HT1080 (cell line): ENCODE data around the gene KIF16B. TPM values are rescaled to one million over a fixed set of nuclear protein-coding genes. Genes with fewer than 3 reads are reported as not detected.
"Not testable (repeated sequence)": the region's sequence is repeated elsewhere in the genome, so short reads cannot be mapped to it uniquely, and the experiment has no call there.

ENCODE experiments used
- DNase-seq: peaks from one replicate; pipeline ENCODE4 v3.0.0-alpha.2; 2015; ENCODE audit warnings: low read depth
- total RNA-seq: library from RNA; depleted of rRNA; stranded (reverse); fragments of >200 nt; shearing (Covaris generic); gene quantifications from 2 replicates; pipeline ENCODE4 v1.2.3, GENCODE V29; 2014

The KIF16B gene
- total RNA-seq, 1 experiment from 2014 or later: 1.9 TPM

DNA sequence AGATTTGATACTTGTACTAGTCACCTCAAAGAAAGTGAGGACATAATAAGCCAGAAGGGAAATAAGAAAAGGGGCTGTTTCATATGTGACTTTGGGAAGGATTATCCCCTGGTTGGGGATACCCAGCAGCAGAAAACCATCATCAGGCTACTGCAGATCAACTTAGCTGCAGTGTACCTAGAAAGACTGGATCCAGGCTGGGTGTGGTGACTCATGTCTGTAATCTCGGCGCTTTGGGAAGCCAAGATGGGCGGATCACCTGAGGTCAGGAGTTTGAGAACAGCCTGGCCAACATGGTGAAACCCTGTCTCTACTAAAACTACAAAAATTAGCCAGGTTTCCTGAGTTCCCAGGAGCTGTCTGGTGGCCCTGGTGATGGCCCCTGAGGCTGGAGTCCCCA lies 23.2 kb upstream of the KIF16B start:
- DNase-seq: not testable (repeated sequence)

DNA sequence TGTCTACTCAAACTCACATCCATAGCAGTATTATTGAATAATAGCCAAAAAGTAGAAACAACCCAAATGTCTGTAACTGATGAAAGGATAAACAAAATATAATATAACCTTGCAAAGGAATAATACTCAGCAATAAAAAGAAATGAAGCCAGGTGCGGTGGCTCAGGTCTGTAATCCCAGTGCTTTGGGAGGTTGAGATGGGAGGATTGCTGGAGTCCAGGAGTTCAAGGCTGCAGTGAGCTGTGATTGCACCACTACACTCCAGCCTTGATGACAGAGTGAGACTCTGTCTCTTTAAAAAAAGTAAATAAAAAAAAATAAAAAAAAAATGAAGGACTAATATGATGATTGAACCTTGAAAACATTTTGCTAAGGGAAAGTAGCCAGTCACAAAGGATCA lies 22.1 kb upstream of the KIF16B start:
- DNase-seq: no peak

DNA sequence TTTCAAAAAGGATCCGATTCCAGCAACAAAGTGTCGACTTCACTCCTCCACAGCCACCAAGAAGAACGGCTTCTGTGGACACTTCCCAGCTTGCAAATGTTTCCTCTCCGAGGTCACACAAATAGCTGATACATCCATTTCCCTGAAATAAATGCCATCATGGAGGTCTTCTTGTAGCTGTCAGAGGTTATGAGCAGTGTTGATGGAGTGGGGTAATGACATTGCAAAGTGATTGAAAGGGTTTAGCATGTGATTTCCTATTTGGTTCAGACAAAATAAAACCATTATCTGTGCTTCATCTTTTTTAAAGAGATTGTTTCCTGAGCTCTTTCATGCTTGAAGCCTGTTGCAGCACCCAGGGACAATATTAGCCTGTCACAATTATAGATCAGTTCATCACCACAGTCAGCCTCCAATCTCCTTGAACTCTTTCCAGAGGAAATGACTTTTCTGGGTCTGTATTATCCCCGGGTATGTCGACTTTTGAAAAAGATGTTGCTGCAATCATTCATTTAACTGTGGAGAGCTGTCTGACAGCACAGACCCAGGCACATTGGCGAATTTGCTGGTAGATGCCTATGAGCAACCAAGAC lies 16.9 kb upstream of the KIF16B start:
- no peak for DNase-seq

DNA sequence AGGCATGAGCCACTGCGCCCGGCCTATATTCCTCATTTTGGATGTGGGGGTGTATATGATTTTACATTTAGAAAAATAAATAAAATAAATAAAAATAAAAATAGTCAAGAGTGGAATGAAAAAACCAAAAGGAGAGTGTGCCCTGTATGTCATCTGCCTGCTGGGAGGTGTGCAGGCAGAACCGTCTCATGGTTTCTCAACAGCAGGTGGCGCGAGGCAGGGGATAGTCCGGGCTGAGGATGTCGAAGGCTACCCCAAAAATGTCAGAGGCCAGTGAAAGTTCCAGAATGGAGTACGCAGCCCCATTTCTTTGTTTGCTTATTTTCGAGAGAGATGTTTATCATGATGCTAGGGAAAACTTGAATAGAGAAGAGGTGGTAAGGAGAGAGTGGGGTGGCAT lies 16.4 kb upstream of the KIF16B start:
- no peak for DNase-seq

DNA sequence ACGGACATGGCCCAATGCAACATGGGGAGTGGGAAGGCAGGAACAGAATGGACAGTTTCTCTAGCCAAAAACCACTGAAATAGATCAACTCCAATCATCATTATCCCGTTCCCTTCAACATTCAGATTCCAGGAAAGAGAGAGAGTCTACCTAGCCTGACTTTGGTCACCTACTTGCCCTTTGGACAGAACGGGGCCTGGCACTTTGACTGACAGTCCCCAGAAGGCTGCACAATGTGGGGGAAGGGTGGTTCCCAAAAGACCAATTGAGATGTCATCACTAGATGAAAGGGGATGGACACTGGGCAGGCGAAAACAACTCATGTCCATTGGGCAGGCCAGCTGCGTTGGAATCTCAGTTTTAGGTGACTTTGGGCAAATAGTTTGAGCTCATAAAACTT lies 15.0 kb upstream of the KIF16B start:
- no peak for DNase-seq

DNA sequence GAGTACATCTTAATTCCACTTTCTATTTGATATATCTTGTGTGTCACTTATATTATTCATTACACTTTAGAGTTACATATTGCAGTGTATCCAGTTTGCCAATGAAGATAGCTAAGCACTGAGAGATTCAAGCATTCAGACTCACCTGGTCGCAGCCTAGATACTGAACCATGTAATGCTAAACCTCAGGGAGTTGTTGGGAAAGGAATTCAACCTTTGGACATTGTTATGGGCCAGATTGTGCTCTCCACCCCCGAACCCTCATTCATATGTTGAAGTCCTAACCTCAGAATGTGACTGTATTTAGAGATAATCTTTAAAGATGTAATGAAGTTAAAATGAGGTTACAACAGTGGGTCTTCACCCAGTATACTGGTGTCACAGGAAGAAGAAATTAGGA lies 13.8 kb upstream of the KIF16B start:
- no peak for DNase-seq

DNA sequence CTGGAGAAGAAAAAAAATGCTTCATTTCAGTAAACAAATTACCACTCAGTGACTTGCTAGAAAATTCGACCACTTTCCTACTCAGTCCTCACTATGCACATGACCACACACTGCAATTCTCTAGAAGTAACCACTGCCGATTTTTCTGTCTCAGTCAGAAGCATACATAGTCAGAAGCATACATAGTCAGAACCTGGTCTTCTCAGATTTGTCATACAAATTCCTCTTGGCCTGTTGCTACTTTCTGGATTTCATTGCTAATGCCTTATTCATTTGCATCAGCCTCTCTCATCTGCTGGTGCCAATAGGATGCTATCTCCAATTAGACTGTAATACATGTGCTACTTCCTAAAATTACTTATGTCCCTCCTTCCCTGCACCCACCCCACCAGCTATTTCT lies 10.2 kb upstream of the KIF16B start:
- no peak for DNase-seq

DNA sequence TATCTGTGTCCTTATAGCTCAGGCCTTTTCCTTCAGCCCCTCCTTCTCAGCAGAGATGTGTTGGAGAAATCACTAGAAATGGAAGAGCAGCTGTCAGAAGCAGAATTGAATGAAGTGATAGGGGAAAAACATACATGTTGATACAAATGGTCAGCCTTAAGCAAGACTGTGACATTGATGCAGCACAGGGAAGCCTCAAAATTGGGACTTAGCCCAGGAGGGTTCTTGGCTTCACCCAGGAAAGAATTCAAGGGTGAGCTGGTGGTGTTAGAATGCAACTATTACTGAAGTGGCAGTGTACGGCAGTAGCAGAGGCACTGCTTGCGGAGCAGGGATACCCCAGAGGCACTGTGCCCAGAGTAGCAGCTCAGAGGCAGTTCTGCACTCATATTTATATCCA lies 8.0 kb upstream of the KIF16B start:
- DNase-seq: no peak

DNA sequence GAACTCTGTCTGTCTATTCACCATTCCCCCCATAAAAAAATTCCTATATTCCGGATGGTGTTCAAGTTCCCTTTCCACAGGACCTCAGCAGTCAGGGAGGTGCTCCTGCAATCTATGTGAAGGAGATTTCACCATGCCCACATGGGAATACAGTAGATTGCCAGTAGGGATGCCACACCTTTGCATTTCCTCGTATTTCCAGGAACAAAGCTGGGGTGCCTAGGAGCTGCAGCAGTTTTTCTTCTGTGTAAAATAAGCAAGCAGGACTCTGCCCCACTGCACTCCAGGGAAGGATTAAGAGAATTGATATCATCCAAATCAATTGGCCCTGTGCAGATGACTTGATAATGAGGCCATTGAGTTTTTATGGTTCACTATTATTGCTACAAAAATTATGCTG lies 7.4 kb upstream of the KIF16B start:
- DNase-seq: no peak

DNA sequence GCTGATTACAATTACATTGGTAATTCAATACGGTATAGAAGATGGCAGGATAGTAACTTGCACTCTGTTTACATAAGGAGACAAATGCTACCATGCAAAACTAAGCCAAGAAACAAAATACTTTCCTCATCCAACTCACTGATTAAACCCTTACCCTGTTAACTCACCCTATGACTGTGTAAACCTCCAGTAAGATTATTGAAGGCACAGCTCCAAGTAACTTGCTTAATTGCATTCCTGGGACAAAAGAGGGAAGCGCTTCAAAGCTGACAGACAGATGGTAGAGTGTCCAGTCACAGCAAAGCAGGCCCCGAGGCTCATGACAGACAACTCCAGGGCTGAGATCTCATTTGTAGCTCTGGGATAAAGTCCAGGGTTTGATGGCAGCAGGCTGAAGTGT lies 6.9 kb upstream of the KIF16B start:
- no peak for DNase-seq

DNA sequence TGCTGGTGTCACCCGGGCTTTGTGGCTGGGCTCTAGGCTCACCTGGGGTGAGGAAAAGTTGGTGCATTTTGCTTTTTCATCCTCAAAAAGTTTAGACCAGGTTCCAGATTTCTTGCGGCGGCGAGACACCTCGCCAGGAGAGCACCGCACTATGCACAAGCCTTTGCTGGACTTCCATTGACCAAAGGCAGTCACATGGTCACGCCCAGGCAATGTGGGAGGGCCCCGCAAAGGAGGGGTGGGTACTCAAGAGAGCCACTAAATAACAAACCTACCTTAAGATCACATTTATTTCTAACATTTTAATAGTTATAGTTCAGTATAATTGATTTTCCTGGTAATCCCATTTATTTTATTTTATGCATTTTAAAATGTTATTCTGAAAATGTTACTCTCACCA lies 3.0 kb upstream of the KIF16B start:
- no peak for DNase-seq

DNA sequence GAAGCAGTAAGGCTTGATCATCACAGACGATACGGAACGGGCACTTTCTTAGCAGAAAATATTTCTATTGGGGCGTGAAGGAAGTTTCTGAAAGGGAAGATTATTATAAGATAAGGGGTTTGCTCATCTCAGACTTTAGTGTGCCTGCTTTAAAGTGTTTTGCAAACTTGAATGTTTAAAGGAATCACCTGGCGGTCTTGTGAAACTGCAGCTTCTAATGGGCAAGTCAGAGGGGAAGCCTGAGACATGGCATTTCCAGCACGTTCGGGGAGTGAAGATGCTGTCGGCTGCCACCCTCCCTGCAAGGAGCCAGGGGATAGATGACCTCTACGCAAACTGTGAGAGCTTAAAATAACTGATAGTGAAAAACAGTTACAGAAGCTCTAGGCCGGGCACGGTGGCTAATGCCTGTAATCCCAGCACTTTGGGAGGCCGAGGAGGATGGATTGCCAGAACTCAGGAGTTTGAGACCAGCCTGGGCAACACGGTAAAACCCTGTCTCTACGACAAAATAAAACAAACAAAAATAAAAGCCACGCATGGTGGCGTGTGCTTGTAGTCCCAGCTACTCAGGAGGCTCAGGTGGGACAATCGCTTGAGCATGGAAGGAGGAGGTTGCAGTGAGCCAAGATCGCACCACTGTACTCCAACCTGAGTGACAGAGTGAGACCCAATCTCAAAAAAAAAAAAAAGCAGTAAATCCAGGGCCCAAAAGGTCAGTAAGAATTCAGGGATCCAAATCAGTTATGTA lies 2.3 kb upstream of the KIF16B start:
- no peak for DNase-seq

DNA sequence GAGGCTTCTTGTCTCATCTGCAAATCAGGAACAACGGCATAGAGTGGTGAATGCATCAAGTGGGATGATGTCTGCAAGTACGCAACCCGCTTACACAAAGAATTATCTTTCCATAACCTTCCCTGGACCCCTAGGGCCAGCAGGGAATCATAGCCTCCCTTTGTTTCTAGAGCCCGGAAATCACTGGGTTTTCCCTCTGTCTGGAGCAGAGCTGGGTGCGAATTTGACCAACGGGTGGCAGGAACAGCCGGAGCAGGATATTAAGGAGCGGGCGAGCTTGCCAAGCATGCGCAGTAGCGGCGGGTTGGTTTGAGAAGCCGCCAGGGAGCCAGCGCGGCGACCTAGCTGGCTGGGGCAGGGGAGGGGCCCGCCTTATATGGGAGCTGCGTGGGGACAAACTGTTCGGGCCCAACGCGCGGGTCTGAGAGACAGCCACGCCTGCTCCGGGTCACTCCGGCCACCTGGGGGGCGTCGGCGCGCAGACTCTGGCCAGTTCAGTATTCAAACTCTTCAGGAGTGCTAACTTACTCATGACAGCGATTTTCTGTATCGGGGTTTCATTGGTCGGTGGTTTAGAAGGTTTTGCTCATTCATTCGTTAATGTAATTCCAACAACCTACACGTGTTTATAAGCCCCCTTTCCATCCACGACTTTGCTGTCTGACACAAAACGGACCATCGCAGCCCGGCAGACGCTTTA lies 1.6 kb upstream of the KIF16B start:
- no peak for DNase-seq

DNA sequence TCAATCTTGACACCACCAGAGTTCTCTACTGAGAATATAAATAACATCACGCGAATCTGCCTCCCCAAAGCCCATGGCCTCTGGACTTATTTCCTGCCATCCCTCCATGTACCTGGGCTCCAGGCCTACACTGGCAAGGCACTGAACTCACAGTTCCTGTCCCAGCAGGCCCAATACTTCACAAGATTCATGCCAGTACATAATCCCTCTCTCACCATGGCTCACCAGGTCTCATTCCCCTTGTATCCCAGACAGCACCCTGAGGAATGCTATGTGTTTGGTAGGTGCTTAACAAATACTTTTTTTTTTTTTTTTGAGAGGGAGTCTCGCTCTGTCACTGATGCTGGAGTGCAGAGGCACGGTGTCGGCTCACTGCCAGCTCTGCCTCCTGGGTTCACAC lies 1.9 kb downstream of the KIF16B start:
- DNase-seq: no peak

DNA sequence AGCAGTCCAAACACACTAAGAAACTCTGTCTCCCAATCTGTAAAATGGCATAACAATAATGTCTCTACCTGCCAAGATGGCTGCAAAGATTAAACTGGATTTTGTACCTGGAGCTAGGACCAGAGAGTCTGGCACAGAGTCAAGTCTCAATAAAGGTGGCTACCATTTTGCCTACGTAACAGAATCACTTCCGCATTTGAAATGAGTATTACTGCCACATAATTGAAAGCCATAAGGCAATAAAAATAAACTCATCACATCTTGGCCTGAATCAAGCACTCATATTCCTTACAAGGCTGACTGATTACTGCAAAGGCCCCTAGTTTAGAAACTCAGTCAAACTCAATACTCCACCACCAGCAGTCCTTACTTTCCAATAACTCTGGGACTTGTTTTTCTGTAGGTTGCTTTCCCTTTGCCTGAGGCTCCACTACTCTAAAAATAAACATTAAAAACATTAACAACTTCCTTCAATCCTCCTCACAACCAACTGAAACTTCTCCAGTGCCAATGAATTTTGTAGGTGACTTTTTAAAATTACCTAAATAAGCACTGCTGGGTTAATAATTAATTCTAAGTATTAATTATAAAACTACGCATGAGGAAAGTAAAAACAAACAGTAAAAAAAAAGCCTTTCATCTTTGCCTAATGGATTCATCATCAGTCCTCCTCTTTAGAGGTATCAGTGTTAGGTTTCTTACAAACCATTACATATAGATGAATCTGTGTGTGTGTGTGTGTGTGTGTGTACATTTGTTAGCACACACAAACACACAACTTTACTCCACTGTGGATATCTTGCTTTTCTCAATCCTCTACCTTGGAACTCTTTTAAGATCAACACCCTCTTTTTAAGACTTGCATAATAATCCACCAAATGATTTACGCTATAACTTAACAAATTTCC lies 3.7 kb downstream of the KIF16B start:
- no peak for DNase-seq

DNA sequence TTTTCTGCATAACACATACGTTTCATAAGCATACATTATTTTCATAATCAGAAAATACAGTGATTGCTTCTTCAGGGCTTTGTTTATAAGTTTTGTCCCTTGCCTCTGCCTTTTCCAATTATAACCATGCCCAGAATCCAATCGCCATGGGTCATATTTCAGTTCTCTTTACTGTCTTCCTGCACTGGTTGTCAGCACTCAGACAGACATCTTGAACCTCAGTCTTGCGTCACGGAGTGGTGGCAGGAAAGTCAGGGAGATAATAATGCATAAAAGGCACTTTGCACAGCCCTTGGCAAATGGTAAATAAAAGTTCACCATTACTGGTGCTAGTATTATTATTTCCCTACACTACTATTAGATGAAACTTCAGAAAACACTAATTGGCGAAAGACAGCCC lies 7.2 kb downstream of the KIF16B start:
- no peak for DNase-seq

DNA sequence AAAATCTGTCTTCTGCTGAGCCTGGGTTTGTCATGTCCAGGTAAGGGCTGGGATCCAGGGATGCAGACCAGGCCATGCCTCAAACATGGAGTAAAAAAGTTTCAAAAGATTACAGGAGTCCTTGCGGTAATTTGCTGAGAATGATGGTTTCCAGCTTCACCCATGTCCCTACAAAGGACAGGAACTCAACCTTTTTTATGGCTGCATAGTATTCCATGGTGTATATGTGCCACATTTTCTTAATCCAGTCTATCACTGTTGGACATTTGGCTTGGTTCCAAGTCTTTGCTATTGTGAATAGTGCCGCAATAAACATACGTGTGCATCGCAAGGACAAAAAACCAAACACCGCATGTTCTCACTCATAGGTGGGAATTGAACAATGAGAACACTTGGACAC lies 9.2 kb downstream of the KIF16B start:
- not testable (repeated sequence) for DNase-seq

DNA sequence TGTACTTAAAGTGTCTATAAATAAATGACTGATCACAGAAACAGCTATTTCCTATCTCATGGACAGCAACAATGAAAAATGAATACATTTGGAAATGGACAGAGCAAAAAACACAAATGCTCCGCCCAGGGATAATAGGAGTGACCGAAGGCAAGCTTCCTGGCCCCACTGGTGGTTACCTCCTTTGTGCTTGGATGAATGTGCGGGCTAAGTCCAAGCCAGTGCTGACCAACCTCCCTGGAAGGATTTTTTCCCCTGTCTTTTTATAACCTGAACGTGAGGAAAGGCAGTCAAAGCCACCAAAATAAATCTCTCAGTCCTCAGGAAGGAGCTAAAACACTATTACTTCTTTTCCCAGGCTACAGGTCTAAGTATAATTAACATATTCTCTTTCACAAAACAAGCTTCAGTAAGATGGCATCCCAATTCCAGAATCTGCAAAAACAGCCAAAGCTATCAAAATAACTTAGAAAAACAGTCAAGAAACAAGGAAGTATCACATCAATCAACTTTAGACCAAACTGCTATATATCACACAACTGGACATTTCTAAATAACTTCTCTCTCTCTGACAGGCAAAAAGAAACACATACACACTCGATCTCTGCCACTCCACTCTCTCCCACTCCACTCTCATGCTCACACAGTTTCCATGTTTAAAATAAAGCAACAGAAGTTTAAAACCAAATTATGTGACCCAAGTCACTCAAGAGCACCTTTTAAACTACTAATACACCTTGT lies 10.0 kb downstream of the KIF16B start:
- no peak for DNase-seq

DNA sequence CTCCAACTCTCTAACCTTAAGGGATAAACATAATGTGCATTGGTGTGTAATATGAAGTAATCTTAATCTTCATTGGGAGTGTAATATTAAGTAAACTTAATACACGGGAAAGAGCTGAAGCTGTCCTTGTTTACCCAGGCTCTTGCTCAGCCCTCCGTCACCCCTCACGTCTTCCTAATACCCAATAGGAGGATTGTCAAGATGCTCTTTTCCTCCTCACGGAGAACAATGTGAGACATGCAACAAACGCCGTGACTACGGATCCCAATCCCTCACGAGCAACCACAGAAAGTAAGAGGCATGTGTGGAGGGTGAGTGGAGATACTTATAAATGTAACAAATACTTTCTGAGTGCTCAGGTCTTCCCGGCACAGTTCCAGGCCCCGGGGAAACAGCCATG lies 11.0 kb downstream of the KIF16B start:
- DNase-seq: no peak

DNA sequence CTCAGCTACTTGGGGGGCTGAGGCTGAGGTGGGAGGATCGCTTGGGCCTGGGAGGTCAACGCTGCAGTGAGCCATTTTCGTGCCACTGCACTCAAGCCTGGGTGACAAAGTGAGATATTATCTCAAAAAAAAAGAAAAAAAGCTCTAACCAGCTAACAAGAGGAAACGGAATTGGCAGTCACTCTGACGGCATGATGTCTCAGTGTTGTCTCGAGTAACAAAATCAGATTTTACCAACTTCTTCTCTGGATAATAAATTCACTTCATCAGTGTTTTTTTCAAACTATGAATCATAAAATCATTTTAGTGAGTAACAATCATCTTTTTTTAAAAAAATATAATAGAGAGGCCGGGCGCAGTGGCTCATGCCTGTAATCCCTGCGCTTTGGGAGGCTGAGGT lies 12.6 kb downstream of the KIF16B start:
- no peak for DNase-seq

DNA sequence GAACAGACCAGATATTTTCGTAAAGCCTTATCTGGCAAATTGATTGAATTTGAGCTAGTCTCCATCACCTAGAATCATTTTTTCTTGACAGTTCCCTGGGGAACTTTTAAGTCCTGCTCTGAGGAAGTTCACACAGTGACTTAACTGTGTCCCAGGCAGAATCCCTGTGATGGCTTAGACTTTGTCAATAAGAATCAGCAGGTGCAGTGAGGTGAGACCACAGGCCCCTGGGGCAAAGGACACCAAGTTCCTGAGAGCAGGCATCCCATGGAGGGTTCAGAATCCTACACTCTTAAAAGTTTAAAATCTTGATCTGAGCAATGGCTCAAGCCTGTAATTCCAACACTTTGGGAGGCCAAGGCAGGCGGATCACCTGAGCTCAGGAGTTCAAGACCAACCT lies 13.0 kb downstream of the KIF16B start:
- no peak for DNase-seq
